ENCODE measurements around the gene CNOT9.

The CNOT9 gene

GRCh38 chr2:218578272-218578877 is 9.7 kb downstream of the CNOT9 start:
- no peak for DNase-seq

GRCh38 chr2:218582076-218582475 is 13.4 kb downstream of the CNOT9 start:
- DNase-seq, result no peak

GRCh38 chr2:218583983-218584850 is 15.6 kb downstream of the CNOT9 start:
- no peak for DNase-seq

GRCh38 chr2:218585541-218585940 is 16.9 kb downstream of the CNOT9 start:
- no peak for DNase-seq

GRCh38 chr2:218605432-218605831 is 36.8 kb downstream of the CNOT9 start:
- DNase-seq, result no peak

- no peak for DNase-seq
These were observed 38.9 kb downstream of the CNOT9 start, which contains the start of gene PLCD4 for GRCh38 chr2:218607436-218608115. PLCD4 (plus strand) TSS chr2:218607899; CDS start chr2:218615740, 7,841 bp downstream.

GRCh38 chr2:218615868-218616315 is 47.3 kb downstream of the CNOT9 start:
- no peak for DNase-seq

GRCh38 chr2:218618102-218618860 is 49.6 kb downstream of the CNOT9 start:
- DNase-seq, result no peak

- no peak for DNase-seq
These were observed 52.4 kb downstream of the CNOT9 start for GRCh38 chr2:218621007-218621406.

GRCh38 chr2:218622606-218623365 is 54.1 kb downstream of the CNOT9 start:
- DNase-seq, result no peak

- no peak for DNase-seq
These were observed 54.7 kb downstream of the CNOT9 start for GRCh38 chr2:218623366-218623705.

GRCh38 chr2:218626369-218626768 is 57.7 kb downstream of the CNOT9 start:
- DNase-seq, result no peak

GRCh38 chr2:218627939-218628338 is 59.3 kb downstream of the CNOT9 start:
- DNase-seq, result no peak

GRCh38 chr2:218631837-218632236 is 63.2 kb downstream of the CNOT9 start:
- DNase-seq, result no peak

- DNase-seq, result no peak
These were observed 67.1 kb downstream of the CNOT9 start for GRCh38 chr2:218635719-218636118.

- DNase-seq, result no peak
These were observed 69.7 kb downstream of the CNOT9 start for GRCh38 chr2:218638372-218638771.

GRCh38 chr2:218642121-218642656 is 73.5 kb downstream of the CNOT9 start:
- no peak for DNase-seq

- DNase-seq, result no peak
These were observed 74.1 kb downstream of the CNOT9 start for GRCh38 chr2:218642786-218643185.

GRCh38 chr2:218643751-218644310 is 75.2 kb downstream of the CNOT9 start:
- DNase-seq, result no peak

- no peak for DNase-seq
These were observed 76.1 kb downstream of the CNOT9 start for GRCh38 chr2:218644721-218645120.

GRCh38 chr2:218645126-218645525 is 76.5 kb downstream of the CNOT9 start:
- no peak for DNase-seq
